Fibroblast of skin of left biceps (primary cell): Measurements from ENCODE around the gene PXYLP1.

Experiments used
- DNase-seq, 2 experiments: peaks; one replicate each; pipeline ENCODE4 v3.0.0-alpha.2; 2013; ENCODE audit warnings: low read depth in 2 of 2

Gene PXYLP1

DNA sequence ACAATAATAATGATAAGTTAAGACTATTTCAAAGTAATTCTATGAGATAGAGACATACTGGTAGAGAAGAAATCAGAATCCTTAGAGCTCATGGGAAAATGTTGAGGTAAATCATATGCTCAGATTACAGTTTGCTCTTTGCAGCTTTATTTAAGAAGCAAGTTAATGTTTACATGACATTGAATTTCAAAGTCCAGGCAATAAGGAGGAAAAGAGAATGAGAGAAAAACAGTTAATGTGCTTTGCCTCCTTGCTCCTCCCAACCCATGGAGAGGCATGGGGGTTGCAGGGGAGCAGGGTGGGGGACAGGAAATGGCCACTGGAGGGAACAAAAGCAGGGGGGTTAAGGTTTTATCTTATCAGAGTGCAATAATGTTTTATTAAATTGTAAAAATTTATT, 94.5 kb downstream of the PXYLP1 start:
- DNase-seq, result no peak

DNA sequence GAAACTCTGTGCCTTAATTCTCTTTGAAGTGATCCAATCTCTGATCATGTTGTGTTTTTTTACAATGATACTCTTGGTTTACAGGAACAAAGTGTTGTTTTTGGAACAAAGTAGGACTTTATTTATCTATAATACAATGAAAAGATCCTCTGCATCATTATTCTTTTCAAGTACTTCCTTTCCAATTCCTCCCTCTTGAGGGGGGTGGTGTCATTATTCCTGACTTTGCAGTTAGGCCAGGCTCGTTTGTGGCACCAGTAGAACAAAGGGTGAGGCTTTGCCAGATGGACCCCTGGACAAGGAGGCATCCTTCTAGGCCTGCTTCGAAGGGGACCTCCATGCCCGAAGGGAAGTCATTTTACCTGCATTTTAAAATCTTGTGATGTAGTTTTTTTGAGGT, 95.0 kb downstream of the PXYLP1 start:
- DNase-seq, result no peak

DNA sequence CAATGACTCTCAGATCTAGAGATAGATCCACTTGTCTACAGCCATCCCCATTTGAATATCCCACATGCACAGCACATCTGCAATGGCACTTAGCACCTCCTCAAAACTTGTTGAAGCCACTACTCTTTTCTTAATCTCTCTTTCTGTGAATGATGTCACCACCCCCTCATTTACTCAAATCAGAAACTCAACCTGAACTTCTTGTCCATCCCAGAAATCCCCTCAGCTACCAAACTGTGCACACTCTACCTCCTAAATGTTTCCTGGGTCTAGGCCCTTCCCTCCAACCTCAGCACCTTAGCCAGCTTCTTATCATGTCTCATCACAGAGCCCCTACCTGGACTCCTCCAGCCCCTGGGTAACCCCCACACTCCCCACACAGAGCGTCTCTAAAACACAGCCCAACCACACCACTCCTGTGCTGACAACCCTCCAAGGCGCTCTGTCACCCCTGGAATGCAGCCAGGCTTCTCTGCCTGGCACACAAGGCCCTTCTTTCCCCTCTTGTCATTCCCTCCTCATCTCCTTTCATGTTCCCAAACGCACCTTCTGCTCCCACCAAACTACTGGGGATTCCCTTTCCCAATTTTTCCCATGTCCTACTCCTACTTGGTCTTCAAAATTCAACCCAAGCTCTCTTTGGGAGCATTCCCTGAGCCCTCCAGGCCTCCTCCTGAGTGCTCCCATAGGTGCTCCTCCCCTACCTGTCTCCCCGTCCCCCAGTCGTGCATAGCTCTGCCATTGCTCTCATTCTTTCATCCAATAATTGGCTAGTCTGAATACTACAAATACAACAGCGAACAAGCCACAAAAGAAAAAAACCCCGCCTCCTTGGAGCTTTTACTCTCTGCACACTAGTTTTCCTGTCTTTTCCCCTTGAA, 96.9 kb downstream of the PXYLP1 start:
- no peak for DNase-seq

GRCh38 chr3:141330235-141330634, 98.6 kb downstream of the PXYLP1 start:
- no peak for DNase-seq

DNA sequence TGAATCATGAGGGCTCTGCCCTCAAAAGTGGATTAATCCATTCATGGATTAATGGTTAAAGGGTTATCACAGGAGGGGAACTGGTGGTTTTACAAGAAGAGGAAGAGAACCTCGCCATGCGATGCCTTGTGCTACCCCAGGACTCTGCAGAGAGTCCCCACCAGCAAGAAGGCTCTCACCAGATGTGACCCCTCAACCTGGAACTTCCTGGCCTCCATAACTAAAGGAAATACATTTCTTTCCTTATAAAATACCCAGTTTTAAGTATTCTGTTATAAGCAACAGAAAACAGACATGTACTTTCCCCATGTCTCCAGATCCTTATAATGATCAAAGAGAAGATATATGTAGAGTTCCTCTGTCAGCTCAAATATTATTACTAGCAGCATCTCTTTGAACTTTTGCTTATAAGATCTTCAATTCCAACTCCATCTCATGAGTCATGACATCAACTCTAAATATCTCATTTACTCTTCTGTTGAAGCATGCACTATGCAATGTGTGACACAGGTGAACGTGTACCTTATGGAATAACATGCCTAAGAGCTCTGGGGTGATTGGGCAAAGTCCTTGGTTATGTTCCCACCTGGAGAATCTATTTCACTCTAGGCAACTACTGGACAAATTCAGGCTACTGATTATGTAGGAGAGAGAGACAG, 99.2 kb downstream of the PXYLP1 start:
- no peak for DNase-seq

DNA sequence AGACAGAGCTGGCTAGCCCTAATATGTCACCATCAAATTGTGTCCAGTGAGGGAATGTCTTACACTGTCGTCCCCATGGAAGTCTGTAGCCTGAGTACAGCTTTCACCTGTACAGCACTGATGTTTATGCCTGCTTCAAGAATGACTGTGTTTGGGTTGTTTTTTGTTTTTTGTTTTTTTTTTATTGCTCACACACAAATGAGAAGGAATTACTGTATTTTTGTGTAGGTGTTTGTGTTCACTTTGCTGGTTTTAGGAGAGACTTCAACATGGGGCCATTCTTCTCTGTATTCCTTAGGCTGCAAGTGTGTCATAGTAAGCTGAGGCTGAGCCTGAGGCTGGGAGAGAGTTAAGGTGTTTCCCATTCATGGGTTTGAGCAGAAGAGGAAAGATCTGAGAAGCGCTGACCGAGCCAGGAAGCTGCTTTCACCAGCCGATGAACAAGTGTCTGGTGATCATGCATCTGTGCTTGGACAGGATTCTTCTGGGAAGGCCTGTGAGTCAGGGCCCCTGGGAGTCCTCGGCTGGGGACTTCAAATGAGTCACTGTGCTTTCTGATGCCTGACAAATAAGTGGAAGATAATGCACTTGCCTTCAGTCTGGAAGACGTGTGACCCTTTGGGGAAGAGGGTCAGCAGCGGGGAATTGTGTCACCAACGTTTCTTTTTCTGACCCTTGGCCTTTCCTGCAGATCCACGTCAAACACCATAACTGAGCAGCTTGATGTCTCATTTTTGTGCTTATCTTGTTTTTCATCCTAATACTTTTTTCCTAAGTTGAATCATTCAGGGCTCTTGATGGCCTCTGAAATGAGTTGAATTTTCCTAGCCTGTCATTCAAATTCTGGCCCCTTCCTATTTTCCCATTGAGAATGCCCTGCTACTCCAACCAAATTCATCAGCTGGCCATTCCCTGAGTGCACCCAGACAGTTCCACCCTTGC, 100.0 kb downstream of the PXYLP1 start:
- peak; percentile 71 to 73 for DNase-seq

DNA sequence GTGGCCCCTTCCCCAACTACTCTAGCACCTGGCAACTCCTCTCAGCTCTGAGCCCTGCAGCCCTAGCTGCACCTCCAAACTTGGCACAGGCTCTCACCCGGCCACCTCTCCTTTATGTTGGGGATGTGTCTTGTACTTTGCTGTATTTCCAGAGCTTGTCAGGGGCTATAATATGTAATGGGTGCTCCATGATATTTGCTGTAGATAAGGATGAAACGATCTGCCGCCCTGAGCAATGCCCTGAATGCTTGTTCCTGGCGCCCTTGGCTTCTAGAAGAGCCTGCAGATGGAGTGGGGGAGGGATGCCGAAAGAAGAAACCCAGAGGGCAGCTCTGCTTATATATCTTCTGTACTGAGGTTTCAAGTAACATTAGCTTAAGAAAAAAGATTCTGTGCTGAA, 100.8 kb downstream of the PXYLP1 start:
- no peak for DNase-seq

GRCh38 chr3:141333836-141334626, 102.4 kb downstream of the PXYLP1 start:
- peak; percentile 86 to 91 for DNase-seq

- no peak for DNase-seq
Measured at GRCh38 chr3:141334627-141335250, 103.1 kb downstream of the PXYLP1 start.

DNA sequence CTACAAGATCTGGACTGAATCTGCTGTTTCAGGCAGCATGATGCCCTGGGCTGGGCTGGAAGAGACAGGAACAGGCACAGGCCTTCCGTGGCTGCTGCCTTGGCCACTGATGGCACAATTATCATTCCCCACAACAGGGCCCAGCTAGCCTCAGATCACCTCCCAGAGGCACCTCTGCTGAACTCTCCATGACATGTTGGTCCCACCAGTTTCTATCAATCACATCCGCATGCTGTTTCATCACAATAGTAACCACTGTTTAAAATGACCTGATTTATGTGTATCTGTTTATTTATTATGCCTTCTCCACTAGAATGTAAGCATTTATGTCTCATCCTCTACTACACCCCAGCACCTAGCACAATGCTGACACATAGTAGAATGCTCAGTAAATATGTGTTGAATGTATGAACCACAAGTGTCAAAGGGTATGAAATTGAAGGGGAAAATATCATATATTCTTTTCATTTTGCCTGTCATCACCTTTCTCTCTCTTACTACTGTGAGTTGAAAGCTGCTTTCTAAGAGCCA, 104.0 kb downstream of the PXYLP1 start:
- peak; percentile 56 to 65 for DNase-seq

DNA sequence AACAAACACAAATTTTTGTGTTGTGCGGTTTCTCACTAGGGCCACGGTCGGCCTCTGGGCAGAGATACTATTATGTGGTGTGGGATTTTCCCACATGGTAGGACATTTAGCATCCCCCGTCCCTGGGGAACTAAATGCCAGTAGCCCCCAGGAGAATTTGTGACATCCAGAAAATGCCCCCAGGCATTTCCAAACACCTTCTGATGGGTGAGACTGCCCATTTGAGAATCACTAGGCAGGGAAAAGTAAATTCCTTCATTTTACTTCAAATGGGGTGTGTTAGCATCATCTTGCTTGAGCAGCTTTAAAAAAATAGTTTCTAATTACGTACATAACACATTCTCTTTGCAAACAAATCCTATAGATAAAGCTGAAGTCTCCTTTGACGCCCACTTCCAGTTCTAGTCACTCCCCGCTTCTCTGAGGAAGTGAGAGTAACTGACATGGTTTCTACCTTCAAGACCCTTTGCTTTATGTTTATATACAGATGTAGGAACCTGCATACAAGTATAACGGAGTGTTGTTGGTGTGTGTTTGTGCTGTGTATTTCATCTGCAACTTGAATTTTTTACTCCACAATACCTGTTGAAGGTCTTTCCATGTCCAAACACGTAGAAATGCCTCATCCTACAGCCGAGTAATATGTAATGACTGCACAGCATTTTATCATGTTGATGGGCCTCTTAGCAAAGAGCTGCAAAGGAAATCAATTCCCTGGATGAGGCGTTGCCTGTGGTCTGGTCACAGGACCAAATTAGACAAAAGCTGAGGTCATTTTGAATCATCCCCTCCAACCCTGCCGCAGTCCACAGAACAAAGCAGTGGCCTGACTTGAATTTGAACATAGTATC, 105.3 kb downstream of the PXYLP1 start:
- DNase-seq, result no peak

GRCh38 chr3:141337523-141337854, 105.9 kb downstream of the PXYLP1 start:
- DNase-seq, result no peak

- no peak for DNase-seq
Measured at GRCh38 chr3:141337991-141338390, 106.4 kb downstream of the PXYLP1 start.

- DNase-seq, result no peak
Measured at GRCh38 chr3:141338881-141339280, 107.3 kb downstream of the PXYLP1 start.

GRCh38 chr3:141341536-141341935, 109.9 kb downstream of the PXYLP1 start:
- no peak for DNase-seq

- DNase-seq, result no peak
Measured at GRCh38 chr3:141342386-141342785, 110.8 kb downstream of the PXYLP1 start.

GRCh38 chr3:141343077-141343476, 111.5 kb downstream of the PXYLP1 start:
- DNase-seq, result no peak

DNA sequence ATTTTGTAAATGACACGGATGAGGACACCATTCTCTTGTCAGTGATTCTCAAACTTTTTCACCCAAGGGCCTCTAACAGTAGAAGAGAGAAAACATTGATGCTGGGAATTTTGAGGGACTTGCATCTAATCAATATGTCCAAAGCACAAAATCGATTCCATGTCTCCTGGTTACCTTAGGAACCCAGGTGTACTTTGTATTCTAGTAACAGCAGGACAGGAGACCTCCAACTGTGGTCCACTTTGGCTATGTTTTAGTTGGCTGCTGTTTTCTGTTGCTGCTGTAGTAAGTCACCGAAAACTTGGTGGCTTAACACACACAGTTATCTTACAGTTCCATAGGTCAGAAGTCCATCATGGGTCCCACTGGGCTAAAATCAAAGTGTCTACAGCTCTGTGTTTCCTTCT, 112.2 kb downstream of the PXYLP1 start:
- DNase-seq, result no peak
